Limb (tissue), 2 donors: ENCODE measurements around the gene XKR7.

ENCODE experiments used
- DNase-seq, 2 donors: peaks; one replicate each; pipeline ENCODE4 v3.0.0-alpha.2; 2016; ENCODE audit errors: extremely low spot score in 2 of 2

Gene XKR7

GRCh38 chr20:32037929-32038328, 70.0 kb downstream of the XKR7 start:
- DNase-seq = no peak

GRCh38 chr20:32040142-32040953, 72.4 kb downstream of the XKR7 start:
- DNase-seq = no peak

- DNase-seq = no peak
Measured at GRCh38 chr20:32045999-32046398, 78.0 kb downstream of the XKR7 start.

GRCh38 chr20:32050324-32050841, 82.4 kb downstream of the XKR7 start:
- no peak for DNase-seq

- DNase-seq = peak in 1 of 2 donors; percentile 7
Measured at GRCh38 chr20:32050851-32051556, 83.1 kb downstream of the XKR7 start.

DNA sequence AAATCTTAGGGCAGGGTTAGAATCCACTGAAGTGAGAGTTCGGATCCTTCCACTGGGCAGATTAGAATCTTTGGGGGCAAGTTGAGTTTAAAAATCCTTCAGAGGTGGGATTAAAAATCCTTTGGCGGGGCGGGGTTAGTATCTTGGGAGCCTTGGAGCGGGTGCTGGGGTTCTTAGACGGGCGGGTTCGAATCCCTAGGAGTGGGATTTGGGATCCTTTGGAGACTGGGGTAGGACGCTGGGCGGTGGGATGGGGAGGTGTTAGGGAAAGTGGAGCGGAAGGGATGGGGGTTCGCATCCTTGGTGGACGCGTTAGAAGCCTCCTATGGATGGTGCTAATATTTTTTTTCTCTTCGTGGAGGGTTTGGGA, 83.8 kb downstream of the XKR7 start:
- DNase-seq = no peak

DNA sequence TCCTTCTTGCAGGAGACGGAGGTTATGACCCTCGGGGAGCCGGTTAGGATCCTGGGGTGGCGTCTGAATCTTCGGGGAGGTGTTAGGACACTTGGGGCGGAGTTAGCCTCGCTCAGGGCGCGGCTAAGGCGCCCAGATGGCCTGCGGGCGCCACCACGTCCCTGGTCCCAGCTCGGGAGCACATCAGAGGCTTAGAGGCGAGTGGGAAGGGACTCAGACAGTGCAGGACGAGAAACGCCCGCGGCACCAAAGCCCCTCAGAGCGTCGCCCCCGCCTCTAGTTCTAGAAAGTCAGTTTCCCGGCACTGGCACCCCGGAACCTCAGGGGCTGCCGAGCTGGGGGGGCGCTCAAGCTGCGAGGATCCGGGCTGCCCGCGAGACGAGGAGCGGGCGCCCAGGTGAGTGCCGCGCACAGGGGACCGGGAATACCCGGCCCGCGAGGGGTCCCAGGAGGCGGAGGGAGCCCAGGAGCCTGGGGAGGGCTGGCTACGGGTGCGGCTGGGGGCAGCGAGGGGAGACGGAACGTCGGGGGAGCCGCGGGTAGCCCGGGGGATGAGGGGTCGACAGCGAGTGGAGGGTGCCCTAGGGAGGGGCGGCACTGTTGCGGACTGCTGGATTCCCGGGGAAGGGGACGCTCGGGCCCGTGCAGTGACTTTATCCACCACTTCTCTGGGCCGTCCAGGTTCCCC, 84.3 kb downstream of the XKR7 start, which contains the start of gene HCK:
HCK (plus strand) TSS at position 153 of the 688 bp plus-strand sequence.
- DNase-seq = no peak

DNA sequence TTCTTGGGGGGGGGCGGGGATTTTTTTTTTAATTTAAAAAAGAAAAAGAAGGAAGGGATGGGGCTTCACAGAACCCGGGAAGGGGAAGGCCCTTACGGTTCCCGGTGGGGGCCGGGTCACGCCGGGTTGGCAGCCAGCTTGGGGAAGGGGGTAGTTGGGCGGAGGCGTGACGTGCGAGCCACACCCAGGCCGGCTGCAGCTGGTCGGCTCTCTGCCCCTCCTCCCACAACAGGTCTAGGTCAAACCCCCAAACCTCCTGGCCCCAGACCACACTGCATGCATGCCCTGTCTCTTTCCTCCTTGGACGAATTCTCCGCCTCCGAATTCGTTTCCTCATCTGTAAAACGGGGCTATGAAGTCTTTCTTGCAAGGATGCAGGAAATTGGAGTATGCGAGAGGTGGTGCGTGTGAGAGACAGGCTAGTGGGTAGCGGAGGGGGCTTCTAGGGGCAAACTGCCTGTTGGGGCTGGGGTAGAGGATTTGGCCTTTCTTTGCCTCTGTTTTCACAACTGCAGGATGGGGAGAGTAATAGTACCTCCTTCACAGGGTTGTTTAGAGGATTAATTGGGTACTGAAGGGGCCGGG, 84.9 kb downstream of the XKR7 start:
- DNase-seq = no peak
